GM21423 (cell line): ENCODE measurements around the gene MUTYH.
A peak's percentile ranks its signal among the peaks of the same experiment; 100 is the strongest.
"Not testable (repeated sequence)": the region's sequence is repeated elsewhere in the genome, so short reads cannot be mapped to it uniquely, and the experiment has no call there.

ENCODE experiments used
- ATAC-seq: cut with Tn5 transposase; IDR thresholded peaks from one replicate; pipeline ENCODE4 v1.9.1; 2021; ENCODE audit warnings: mild to moderate bottlenecking, moderate library complexity; ENCODE audit not compliant: unreplicated experiment

MUTYH gene

DNA sequence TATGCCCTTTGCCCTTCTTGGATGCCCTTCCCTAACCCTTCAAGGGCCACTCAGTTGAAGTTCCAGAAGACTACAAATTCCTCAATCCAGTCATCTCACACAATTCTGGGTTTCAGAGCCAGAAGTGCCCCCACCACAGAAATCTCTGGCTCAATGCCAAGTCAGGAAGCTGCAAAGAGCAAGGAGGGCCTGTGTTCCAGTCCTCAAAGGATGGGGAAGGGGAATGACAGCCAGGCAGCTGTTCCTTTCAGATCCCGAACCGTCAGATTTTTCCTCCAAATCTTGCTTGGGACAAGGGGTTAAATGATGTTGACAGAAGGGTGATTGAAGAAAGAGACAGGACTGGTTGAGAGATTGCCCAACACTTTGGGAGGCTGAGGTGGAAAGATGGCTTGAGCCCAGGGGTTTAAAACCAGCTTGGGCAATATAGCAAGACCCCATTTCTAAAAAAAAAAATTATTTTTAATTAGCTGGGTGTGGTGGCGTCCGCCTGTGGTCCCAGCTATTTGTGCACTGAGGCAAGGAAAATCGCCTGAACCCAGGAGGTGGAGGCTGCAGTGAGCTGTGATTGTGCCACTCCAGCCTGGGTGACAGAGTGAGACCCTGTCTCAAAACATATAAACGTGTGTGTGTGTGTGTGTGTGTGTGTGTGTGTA lies 14.3 kb downstream of the MUTYH start:
- ATAC-seq: no peak

- no peak for ATAC-seq
Measured at GRCh38 chr1:45322486-45323040, 17.7 kb downstream of the MUTYH start.

- ATAC-seq: no peak
Measured at GRCh38 chr1:45321444-45321843, 18.8 kb downstream of the MUTYH start.

GRCh38 chr1:45319761-45320160 lies 20.5 kb downstream of the MUTYH start:
- no peak for ATAC-seq

DNA sequence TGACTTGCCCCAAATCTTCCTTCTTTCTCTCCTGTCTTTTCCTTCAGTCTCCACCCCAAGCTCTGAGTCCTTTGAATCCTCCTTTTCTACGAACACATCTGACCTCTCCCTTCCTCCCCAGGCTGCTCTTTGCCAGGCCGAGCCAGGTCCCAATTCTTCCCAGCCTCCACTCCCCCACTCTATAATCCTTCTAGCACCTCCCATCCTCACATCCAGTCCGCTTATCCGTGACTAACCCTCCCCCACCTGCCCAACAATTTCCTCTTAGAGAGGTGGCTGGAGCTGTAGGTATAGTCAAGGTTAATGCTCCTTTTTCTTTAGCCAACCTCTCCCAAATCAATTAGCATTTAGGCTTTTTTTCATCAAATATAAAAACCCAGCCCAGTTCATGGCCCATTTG lies 23.1 kb downstream of the MUTYH start:
- ATAC-seq: no peak

DNA sequence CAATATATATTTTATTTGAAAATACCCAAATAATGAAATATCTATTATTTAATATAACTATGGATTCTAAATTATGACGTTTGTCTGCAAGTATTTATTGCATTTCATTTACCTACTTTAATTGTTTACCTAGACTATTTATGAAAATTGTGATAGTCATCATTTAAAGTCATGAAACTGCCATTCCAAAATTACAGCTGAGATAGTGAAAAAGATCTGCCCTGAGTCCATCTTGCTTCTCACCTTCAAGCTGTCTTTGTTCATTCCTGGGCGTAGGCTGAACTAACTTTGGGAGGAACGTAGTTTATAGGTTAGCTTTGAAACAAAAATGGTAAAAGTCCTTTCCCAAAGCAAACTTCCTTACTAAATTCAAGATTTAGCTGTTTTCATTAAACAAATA lies 26.0 kb downstream of the MUTYH start:
- ATAC-seq: no peak

DNA sequence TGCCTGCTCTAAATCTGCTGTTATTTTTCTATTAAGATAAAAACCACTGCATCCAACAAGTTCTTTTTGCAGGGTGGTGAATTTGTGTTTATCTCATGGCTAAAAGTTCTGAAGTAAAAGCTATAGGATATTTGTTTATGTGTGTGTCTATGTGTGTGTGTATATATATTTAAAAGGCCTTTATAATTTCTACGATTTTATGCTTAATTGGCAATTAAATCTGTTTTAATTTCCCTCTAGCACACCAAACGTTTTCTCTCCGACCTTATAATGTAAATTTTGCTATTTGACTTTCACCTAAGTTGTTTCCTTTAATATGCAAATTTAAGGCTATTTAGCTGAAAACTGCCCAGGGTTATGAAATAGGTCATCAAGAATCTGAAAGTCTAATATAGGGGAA lies 33.3 kb downstream of the MUTYH start:
- no peak for ATAC-seq

DNA sequence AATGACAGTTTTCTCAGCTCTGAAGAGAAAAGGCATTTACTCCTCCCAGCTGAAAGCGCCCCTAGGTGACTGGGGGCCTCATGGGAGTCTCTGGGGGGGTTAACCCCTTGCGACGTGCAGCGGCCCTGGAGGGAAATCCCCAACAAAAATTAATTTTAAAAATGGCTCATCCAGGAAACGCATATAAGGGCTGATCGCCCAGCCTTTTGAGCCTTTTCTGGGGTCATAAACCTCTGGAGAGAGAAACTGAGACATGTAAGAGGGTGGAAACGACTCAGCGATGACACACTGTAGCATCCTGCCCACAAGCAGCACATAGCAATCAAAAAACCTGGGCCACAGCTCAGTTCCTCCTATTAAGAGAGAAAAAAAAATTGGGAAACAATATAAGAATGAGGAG lies 33.9 kb downstream of the MUTYH start:
- ATAC-seq: no peak

DNA sequence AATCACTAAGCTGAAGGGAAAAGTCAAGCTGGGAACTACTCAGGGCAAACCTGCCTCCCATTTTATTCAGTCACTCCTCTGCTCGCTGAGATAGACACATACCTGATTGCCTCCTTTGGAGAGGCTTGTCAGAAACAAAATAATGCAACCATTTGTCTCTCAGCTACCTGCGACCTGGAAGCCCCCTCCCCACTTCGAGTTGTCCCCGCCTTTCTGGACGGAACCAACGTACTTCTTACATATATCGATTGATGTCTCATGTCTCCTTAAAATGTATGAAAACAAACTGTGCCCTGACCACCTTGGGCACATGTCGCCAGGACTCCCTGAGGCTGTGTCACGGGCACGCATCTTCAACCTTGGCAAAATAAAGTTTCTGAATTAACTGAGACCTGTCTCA lies 35.0 kb downstream of the MUTYH start:
- no peak for ATAC-seq

DNA sequence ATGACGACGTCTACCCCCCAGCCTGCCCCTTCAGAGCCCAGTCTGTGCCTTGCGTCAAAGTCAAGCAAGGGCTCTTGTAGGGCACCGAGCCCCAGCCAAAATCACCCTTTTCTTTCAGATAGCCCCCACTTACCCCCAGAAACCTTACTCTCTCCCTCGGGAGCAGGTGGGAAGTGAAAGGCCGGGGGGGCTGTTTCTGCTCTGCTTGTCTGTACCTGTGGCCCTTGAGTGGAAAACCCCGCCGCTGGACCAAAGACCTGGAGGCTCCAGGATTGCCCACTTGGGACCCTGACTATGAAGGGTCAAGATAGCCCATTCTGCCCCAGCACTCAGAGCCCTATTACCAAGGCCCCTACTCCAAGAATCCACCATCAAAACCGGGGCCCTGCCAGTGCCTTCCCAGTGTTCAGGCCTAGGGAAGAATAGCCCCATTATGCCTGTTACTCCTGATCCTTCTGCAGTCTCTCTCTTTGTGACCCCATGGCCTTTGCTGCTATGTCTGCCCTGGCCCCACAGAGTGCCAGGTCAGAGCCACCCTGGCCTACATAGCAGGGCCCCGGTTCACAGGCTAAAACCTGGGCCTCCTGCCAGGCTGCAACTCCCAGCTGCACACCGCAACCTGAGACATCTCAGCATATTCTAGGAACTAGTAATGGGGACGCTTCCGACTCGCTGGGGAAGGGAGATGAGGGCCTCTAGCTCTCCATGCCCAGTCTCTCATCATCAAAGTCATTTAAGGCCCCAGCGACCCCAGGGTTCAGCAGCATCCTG lies 35.7 kb downstream of the MUTYH start:
- no peak for ATAC-seq

DNA sequence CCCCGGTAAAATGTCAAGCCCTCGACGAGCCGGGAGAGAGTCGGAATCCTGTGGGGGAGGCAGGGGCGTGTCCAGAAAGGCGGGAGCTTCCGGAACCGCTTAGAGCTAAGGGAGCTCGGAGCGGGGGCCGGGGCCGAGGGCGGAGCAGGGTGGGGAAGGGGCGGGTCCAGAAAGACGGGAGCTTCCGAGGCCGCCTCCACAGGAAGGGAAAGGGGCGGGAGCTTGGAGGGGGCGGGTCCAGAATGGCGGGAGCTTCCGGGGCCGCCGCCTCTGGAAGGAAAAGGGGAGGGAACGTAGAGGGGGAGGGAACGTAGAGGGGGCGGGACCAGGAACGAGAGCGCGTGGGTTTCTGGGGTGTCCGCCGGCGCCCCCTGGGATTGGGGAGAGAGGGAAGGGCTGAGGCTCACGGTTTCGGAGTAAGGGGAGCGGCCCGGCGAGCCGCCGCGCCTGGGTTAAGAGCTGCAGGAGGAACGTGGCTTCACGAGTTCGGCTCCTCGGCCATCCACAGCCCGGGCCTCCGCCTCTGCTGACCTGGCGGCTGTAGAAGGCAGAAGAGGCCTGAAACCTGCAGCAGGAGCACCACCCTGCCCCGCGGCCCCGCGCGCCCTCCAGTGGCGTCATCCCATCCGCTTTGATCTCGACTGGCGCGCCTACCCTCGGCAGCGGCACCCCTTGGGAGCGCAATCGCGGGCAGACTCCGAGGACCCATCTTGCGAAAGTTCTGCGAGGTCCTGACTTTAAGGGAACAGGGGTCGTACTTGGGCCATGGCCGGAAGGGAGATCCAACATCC lies 36.5 kb downstream of the MUTYH start:
- ATAC-seq: peak; percentile 68

DNA sequence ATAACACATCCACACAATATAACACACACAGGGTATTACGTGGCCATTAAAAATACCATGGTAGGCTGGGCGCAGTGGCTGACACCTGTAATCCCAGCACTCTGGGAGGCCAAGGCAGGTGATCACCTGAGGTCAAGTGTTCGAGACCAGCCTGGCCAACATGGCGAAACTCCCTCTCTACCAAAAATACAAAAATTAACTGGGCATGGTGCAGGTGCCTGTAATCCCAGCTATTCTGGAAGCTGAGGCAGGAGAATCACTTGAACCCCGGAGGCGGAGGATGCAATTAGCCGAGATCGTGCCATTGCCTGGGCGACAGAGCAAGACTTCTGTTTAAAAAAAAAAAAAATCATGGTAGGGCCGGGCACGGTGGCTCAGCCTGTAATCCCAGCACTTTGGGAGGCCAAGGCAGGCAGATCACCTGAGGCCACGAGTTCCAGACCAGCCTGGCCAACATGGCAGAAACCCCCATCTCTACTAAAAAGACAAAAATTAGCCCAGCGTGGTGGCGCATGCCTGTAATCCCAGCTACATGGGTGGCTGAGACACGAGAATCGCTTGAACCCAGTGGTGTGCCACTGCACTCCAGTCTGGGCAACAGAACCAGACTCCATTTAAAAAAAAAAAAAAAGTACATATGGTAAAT lies 37.6 kb downstream of the MUTYH start:
- no peak for ATAC-seq

DNA sequence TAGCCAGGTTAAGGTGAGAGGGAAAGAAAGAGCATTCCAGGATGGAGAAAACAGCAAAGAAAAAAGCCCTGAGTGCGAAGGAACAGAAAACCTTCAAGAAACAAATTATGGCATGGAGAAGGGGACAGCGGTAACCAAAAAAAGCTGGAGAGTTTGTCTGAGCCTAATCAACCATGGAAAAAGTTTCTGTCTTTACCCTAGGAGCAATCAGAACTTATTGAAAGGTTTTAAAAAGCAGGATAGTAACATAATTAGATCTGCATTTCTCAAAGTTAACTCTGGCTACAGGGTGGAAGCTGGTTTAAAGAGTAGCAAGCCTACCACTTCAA lies 39.6 kb downstream of the MUTYH start:
- no peak for ATAC-seq

GRCh38 chr1:45299981-45300668 lies 40.1 kb downstream of the MUTYH start:
- no peak for ATAC-seq

GRCh38 chr1:45299296-45299695 lies 40.9 kb downstream of the MUTYH start:
- no peak for ATAC-seq

DNA sequence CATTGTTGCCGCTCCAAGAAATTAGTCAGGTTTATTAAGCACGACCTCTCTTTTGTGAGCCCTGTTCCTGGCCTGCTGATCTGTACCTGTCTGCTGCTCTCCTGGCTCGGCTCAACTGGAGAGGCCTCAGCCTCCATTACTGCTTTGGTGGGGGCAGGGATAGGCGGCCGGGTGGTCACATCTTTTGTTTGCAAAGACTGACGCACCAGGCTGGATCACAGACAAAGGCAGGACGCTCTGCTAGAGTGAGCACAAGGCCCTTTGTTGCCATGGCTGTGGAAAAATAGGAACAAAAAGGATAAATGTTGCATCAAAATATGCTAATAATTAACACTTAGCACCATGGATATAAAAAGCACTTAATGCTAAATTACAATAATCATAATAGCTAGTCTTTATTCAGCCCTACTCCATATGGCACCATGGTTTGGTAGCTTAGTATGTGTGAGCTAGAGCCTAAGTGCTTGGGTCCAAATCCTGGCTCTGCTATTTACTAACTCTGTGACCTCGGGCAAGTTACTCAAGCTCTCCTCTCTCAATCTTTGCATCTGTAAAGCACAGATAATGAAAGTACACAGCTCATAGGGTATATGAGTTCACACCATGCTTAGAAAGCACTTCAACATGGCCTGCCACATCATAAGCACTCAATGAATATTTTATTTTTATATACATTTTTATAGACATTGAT lies 42.4 kb downstream of the MUTYH start:
- ATAC-seq: no peak

- ATAC-seq: no peak
Measured at GRCh38 chr1:45291716-45292115, 48.5 kb downstream of the MUTYH start.

GRCh38 chr1:45291002-45291401 lies 49.2 kb downstream of the MUTYH start:
- ATAC-seq: not testable (repeated sequence)

DNA sequence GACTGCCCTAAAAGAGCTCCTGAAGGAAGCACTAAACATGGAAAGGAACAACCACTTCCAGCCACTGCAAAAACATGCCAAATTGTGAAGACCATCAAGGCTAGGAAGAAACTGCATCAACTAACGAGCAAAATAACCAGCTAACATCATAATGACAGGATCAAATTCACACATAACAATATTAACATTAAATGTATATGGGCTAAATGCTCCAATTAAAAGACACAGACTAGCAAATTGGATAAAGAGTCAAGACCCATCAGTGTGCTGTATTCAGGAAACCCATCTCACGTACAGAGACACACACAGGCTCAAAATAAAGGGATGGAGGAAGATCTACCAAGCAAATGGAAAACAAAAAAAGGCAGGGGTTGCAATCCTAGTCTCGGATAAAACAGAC lies 53.7 kb downstream of the MUTYH start:
- not testable (repeated sequence) for ATAC-seq

DNA sequence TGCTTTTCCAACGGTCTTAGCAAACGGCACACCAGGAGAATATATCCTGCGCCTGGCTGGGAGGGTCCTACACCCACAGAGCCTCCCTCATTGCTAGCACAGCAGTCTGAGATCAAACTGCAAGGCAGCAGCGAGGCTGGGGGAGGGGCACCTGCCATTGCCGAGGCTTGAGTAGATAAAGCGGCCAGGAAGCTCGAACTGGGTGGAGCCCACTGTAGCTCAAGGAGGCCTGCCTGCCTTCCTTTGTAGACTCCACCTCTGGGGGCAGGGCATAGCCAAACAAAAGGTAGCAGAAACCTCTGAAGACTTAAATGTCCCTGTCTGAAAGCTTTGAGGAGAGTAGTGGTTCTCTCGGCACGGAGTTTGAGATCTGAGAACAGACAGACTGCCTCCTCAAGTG lies 55.4 kb downstream of the MUTYH start:
- ATAC-seq: not testable (repeated sequence)
